Neural crest cell (in vitro differentiated cells): ENCODE data around the gene NELL1. TPM values are rescaled to one million over a fixed set of nuclear protein-coding genes. Genes with fewer than 3 reads are reported as not detected.

Experiments
- DNase-seq: peaks from one replicate; pipeline ENCODE4 v3.0.0; 2021; ENCODE audit warnings: low read depth, mixed read lengths, low spot score
- H3K27ac Mint-ChIP-seq: one replicate; pipeline ENCODE4 v1.8.0; 2021; ENCODE audit warnings: mild to moderate bottlenecking, mixed read lengths; ENCODE audit not compliant: unreplicated experiment
- H3K27me3 Mint-ChIP-seq: 2 replicates; pipeline ENCODE4 v1.8.0; 2021; ENCODE audit warnings: low read depth, mild to moderate bottlenecking, mixed read lengths
- H3K36me3 Mint-ChIP-seq: 2 replicates; pipeline ENCODE4 v1.8.0; 2021; ENCODE audit warnings: low read depth, mild to moderate bottlenecking, mixed read lengths
- H3K4me1 Mint-ChIP-seq: 2 replicates; pipeline ENCODE4 v1.8.0; 2021; ENCODE audit warnings: mixed read lengths
- H3K4me3 Mint-ChIP-seq: one replicate; pipeline ENCODE4 v1.8.0; 2021; ENCODE audit warnings: mild to moderate bottlenecking, mixed read lengths
- H3K9me3 Mint-ChIP-seq: 2 replicates; pipeline ENCODE4 v1.8.0; 2021; ENCODE audit warnings: mixed read lengths
- CTCF ChIP-seq: fragments of 200-600 bp; sonication (generic); conservative IDR thresholded peaks from 2 replicates; pipeline ENCODE4 v1.5.0; 2021; ENCODE audit warnings: antibody characterized with exemption, mild to moderate bottlenecking
- total RNA-seq: library from RNA; stranded (reverse); gene quantifications from 2 replicates; pipeline ENCODE4 v1.2.1, GENCODE V29; 2021

The NELL1 gene
- total RNA-seq, 1 donor from 2014 or later: 0.51 TPM

DNA sequence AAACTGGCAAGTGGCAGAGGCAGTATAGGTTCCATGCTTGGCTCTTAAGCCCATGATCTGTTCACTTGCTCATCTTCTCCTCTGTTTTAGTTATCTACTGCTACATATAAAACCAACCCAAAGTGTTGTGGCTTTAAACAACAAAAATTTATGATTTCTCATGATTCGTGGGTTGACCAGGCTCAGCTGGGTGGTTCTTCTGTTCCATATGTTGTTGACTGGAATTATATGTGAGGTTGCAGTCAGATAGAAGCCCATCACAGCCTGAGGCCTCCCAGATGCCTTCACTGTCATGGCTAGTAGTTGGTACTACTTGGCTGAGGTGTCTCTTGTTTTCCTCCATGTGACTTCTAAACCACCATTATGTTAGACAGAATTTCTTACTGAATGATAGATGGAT lies 632.6 kb downstream of the NELL1 start:
- no peak overlapping the region for H3K4me3 Mint-ChIP-seq
- H3K36me3 Mint-ChIP-seq: no peaks in the 10 kb centered on the region
- no peaks in the 10 kb centered on the region for H3K9me3 Mint-ChIP-seq
- H3K27ac Mint-ChIP-seq: no peak overlapping the region
- no peak for TF ChIP-seq CTCF
- peaks cover 4% of the 10 kb centered on the region for H3K4me1 Mint-ChIP-seq
- H3K27me3 Mint-ChIP-seq: peaks cover 11% of the 10 kb centered on the region
- DNase-seq: no peak

DNA sequence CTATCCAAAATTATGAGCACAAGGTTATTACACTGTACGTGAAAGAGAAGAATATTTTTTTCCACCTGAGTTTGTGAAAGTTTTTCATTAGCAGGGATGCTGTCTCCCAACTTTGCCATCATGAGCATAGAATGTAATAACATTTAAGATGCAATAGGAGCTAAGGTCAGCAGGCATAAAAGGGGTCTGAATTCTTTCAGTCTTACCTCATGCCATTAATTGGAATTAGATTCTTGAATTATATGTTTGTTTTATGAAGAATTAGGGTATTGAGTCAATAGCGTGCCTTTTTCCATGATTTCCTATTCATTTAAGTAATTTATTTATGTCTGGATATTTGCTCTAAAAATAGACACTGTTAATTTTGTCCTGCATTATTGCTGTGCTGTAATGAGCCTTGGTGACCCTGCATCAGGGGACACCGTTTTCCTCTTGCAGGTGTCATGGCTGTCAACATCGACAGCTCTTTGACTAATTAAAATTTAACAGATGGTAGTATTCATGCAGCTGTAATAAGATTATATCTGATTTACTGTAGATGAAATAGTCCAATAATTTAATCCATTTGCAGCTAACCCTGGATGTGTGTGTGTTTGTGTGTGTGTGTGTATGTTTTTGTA lies 637.5 kb downstream of the NELL1 start:
- Mint-ChIP-seq H3K36me3 (no peaks in the 10 kb centered on the region), H3K27me3 (no peaks in the 10 kb centered on the region), H3K4me3 (no peak overlapping the region), H3K9me3 (no peaks in the 10 kb centered on the region), H3K4me1 (no peaks in the 10 kb centered on the region), H3K27ac (no peak overlapping the region)
- TF ChIP-seq CTCF: no peak
- DNase-seq: no peak

GRCh38 chr11:21307874-21308273 lies 638.5 kb downstream of the NELL1 start:
- Mint-ChIP-seq H3K27me3 (no peaks in the 10 kb centered on the region), H3K4me1 (no peaks in the 10 kb centered on the region), H3K36me3 (no peaks in the 10 kb centered on the region), H3K9me3 (no peaks in the 10 kb centered on the region), H3K4me3 (no peak overlapping the region), H3K27ac (no peak overlapping the region)
- no peak for DNase-seq
- no peak for TF ChIP-seq CTCF

GRCh38 chr11:21316591-21316990 lies 647.2 kb downstream of the NELL1 start:
- no peak for DNase-seq
- no peak for TF ChIP-seq CTCF
- Mint-ChIP-seq H3K36me3 (no peaks in the 10 kb centered on the region), H3K4me3 (no peak overlapping the region), H3K27me3 (no peaks in the 10 kb centered on the region), H3K9me3 (no peaks in the 10 kb centered on the region), H3K27ac (no peak overlapping the region), H3K4me1 (no peaks in the 10 kb centered on the region)

- Mint-ChIP-seq H3K27me3 (peaks cover 4% of the 10 kb centered on the region), H3K4me3 (no peak overlapping the region), H3K9me3 (no peaks in the 10 kb centered on the region), H3K4me1 (no peaks in the 10 kb centered on the region), H3K36me3 (no peaks in the 10 kb centered on the region), H3K27ac (no peak overlapping the region)
- no peak for DNase-seq
- no peak for TF ChIP-seq CTCF
Observed at GRCh38 chr11:21321072-21321471, 651.7 kb downstream of the NELL1 start.
